A549 (cell line): ENCODE measurements around the gene UNC13C. TPM values are rescaled to one million over a fixed set of nuclear protein-coding genes. Genes with fewer than 3 reads are reported as not detected.

ENCODE experiments used
- ATAC-seq, 2 experiments: fragments of 200-7000 bp in 1 of 2; fragments of >200 bp in 1 of 2; cut with Nextera tagmentation in 1 of 2; cut with Tn5 transposase in 1 of 2; 3 replicates each; pipeline versions ENCODE4 v1.8.0 to v1.9.1; 2018 to 2020; ENCODE audit warnings: mild to moderate bottlenecking in 1 of 2, moderate library complexity in 1 of 2
- CTCF ChIA-PET: fragments of 300-600 bp; sonication (Branson Sonifier 250); formaldehyde crosslinking; extraction: SDS; loops from one replicate; lab custom pipeline; 2021; ENCODE audit warnings: antibody characterized with exemption, inconsistent platforms; lab: Yijun Ruan, JAX
- POLR2A ChIA-PET: fragments of 350-600 bp; formaldehyde crosslinking; extraction: SDS; loops from one replicate; lab custom pipeline; 2021; ENCODE audit warnings: antibody characterized with exemption, inconsistent platforms; lab: Yijun Ruan, JAX
- DNase-seq, 2 experiments: peaks; one replicate each; pipeline versions ENCODE4 v3.0.0 to v3.0.0-alpha.2; 2011 to 2016; ENCODE audit warnings: low read depth in 1 of 2, low spot score in 1 of 2
- FAIRE-seq: peaks from 2 replicates; lab custom pipeline; 2011; peaks lifted over from hg19 to GRCh38; lab: Jason Lieb, UNC
- H3K27ac ChIP-seq, 2 experiments: fragments of >200 bp; sonication (Bioruptor Twin); formaldehyde crosslinking; 3 replicates each; pipeline ENCODE4 v1.5.1; 2016 to 2017
- H3K4me1 ChIP-seq: fragments of >200 bp; sonication (Bioruptor Twin); formaldehyde crosslinking; 3 replicates; pipeline ENCODE4 v1.6.1; 2016
- H3K4me2 ChIP-seq: fragments of >200 bp; sonication (Bioruptor Twin); formaldehyde crosslinking; 3 replicates; pipeline ENCODE4 v1.6.1; 2016
- H3K4me3 ChIP-seq: fragments of >200 bp; sonication (Bioruptor Twin); formaldehyde crosslinking; 3 replicates; pipeline ENCODE4 v1.5.1; 2016
- H3K9me3 ChIP-seq: fragments of >200 bp; sonication (Bioruptor Twin); formaldehyde crosslinking; 3 replicates; pipeline ENCODE4 v1.6.1; 2016
- ATOH8 ChIP-seq: fragments of 250-450 bp; sonication (Bioruptor Pico); IDR thresholded peaks from 2 replicates; pipeline ENCODE4 v1.5.0; 2020; ENCODE audit warnings: low read depth, mild to moderate bottlenecking, moderate library complexity
- CEBPB ChIP-seq, 2 experiments: fragments of >200 bp in 1 of 2; sonication (Bioruptor Twin) in 1 of 2; formaldehyde crosslinking in 1 of 2; IDR thresholded peaks; 2 replicates each; pipeline ENCODE4 v1.6.1; 2012 to 2016
- CHD4 ChIP-seq: fragments of 200-600 bp; sonication (generic); IDR thresholded peaks from 2 replicates; pipeline ENCODE4 v1.6.1; 2016; ENCODE audit warnings: antibody characterized with exemption, mild to moderate bottlenecking, borderline replicate concordance
- FOXS1 ChIP-seq: fragments of 250-450 bp; sonication (Bioruptor Pico); IDR thresholded peaks from 2 replicates; pipeline ENCODE4 v1.5.0; 2020; ENCODE audit warnings: mild to moderate bottlenecking, moderate library complexity
- HEYL ChIP-seq: fragments of 250-450 bp; sonication (Bioruptor Pico); IDR thresholded peaks from 2 replicates; pipeline ENCODE4 v1.8.0; 2021; ENCODE audit warnings: mild to moderate bottlenecking, moderate library complexity
- HOXA7 ChIP-seq: fragments of 250-450 bp; sonication (Bioruptor Pico); IDR thresholded peaks from 2 replicates; pipeline ENCODE4 v1.5.0; 2020; ENCODE audit warnings: mild to moderate bottlenecking, moderate library complexity
- HOXB13 ChIP-seq: fragments of 250-450 bp; sonication (Bioruptor Pico); IDR thresholded peaks from 2 replicates; pipeline ENCODE4 v1.5.0; 2020; ENCODE audit warnings: low read depth, mild to moderate bottlenecking, moderate library complexity
- MAX ChIP-seq: IDR thresholded peaks from 2 replicates; pipeline ENCODE4 v1.6.1; 2012
- MYC ChIP-seq: IDR thresholded peaks from 2 replicates; pipeline ENCODE4 v1.6.1; 2012; ENCODE audit warnings: mild to moderate bottlenecking, inconsistent platforms, low read length, improper control_type of control experiment, borderline replicate concordance
- NPAS2 ChIP-seq: fragments of 250-450 bp; sonication (Bioruptor Pico); IDR thresholded peaks from 2 replicates; pipeline ENCODE4 v1.8.0; 2022; ENCODE audit warnings: mild to moderate bottlenecking, moderate library complexity, borderline replicate concordance
- POLR2A ChIP-seq: IDR thresholded peaks from 2 replicates; pipeline ENCODE4 v1.6.1; 2012; ENCODE audit warnings: mild to moderate bottlenecking, low read length
- REST ChIP-seq: fragments of 200-600 bp; sonication (generic); IDR thresholded peaks from 2 replicates; pipeline ENCODE4 v1.6.1; 2016; ENCODE audit warnings: antibody characterized with exemption, mild to moderate bottlenecking, moderate library complexity
- SMC3 ChIP-seq: fragments of >200 bp; sonication (Bioruptor Twin); formaldehyde crosslinking; IDR thresholded peaks from 3 replicates; pipeline ENCODE4 v1.6.1; 2018; ENCODE audit warnings: inconsistent platforms
- USF2 ChIP-seq: fragments of 450-650 bp; IDR thresholded peaks from 2 replicates; pipeline ENCODE4 v1.6.1; 2014; ENCODE audit warnings: antibody characterized with exemption
- ZNF302 ChIP-seq: fragments of 250-450 bp; sonication (Bioruptor Pico); IDR thresholded peaks from 2 replicates; pipeline ENCODE4 v1.9.0; 2021; ENCODE audit warnings: inconsistent platforms, mild to moderate bottlenecking, moderate library complexity
- WGBS: methylation state at CpG from one replicate; pipeline ENCODE4 v1.1.6; 2017; ENCODE audit errors: missing lambda C conversion rate; 5-methylcytosine and 5-hydroxymethylcytosine counted together
- polyA plus RNA-seq, 4 experiments: library from polyadenylated mRNA; depleted of rRNA in 3 of 4; stranded (reverse); fragments of >200 nt; fragmentation: RNase III in 1 of 4; extraction: RNeasy Plus Mini Kit Qiagen cat#74134 plus additional on column Dnase treatment in 1 of 4; gene quantifications; 2 replicates in 3 of 4; 3 replicates in 1 of 4; pipeline ENCODE4 v1.2.3, GENCODE V29; 2011 to 2017
- TF ChIP-seq, protein P1 (sequence below): fragments of >200 bp; sonication (Bioruptor Twin); formaldehyde crosslinking; IDR thresholded peaks from 2 replicates; pipeline ENCODE4 v1.6.1; 2016
- TF ChIP-seq, protein P2 (sequence below): fragments of >200 bp; sonication (Bioruptor Twin); formaldehyde crosslinking; IDR thresholded peaks from 3 replicates; pipeline ENCODE4 v1.6.1; 2016

UNC13C gene
- polyA plus RNA-seq, 2 of the 4 experiments (the other 2 are of a cell fraction), result 0.01 to 0.04 TPM

DNA sequence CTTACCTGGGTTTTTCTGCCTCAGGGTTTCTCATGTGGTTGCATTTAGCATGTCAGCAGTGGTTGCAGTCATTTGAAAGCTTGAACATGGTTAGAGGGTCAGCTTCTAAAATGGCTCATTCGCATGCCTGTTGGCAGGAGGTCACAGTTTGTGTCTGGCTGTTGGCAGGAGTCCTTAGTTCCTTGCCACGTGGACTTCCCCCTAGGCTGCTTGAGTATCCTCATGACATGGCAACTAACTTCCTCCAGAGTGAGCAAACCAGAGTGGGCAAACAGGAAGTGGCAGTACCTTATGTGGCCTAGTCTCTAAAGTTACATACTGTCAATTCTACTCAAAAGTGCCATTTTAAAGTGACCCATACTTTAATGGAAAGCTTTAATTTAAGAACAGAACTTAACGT lies 3.4 kb upstream of the UNC13C start:
- POLR2A ChIA-PET, result no interaction called here

More for the DNA sequence above, 3.4 kb upstream of the UNC13C start:
- 54% methylated on average over 3 of the region's 3 CpGs for WGBS
- TF ChIP-seq HOXB13 (CRISPR knock-in tag) (no peak), HEYL (CRISPR knock-in tag) (no peak), SMC3 (no peak), ATOH8 (CRISPR knock-in tag) (no peak), ZNF302 (CRISPR knock-in tag) (no peak), MAX (no peak), USF2 (no peak), POLR2A (no peak), CEBPB (IDR thresholded peaks at IDR 0.05) (no peak), CHD4 (no peak), HOXA7 (CRISPR knock-in tag) (no peak), FOXS1 (CRISPR knock-in tag) (no peak), REST (no peak), NPAS2 (CRISPR knock-in tag) (no peak), MYC (no peak)
- TF ChIP-seq, protein P1, sequence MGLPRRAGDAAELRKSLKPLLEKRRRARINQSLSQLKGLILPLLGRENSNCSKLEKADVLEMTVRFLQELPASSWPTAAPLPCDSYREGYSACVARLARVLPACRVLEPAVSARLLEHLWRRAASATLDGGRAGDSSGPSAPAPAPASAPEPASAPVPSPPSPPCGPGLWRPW, result no peak
- TF ChIP-seq, protein P2, sequence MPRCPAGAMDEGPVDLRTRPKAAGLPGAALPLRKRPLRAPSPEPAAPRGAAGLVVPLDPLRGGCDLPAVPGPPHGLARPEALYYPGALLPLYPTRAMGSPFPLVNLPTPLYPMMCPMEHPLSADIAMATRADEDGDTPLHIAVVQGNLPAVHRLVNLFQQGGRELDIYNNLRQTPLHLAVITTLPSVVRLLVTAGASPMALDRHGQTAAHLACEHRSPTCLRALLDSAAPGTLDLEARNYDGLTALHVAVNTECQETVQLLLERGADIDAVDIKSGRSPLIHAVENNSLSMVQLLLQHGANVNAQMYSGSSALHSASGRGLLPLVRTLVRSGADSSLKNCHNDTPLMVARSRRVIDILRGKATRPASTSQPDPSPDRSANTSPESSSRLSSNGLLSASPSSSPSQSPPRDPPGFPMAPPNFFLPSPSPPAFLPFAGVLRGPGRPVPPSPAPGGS, result no peak
- CTCF ChIA-PET, result no interaction called here
- no peak overlapping the region for H3K4me3 ChIP-seq
- H3K4me1 ChIP-seq, result no peaks in the 10 kb centered on the region; the same call in 2 of the 3 replicates
- FAIRE-seq, result no peak
- H3K27ac ChIP-seq, result no peak overlapping the region
- peak in 1 of 2 experiments; percentile 0 for DNase-seq
- H3K9me3 ChIP-seq, result no peaks in the 10 kb centered on the region
- no peak overlapping the region for H3K4me2 ChIP-seq
- no peak for ATAC-seq
